ENCODE measurements around the gene MAPK7.

Gene MAPK7

GRCh38 chr17:19403021-19403420 lies 24.7 kb downstream of the MAPK7 start:
- H3K4me3 ChIP-seq (ENCODE audit: low read depth, low read length), result no peak overlapping the region
- TF ChIP-seq MYC (IDR thresholded peaks at IDR 0.05; ENCODE audit: low read depth, low read length) (no peak), POLR2A (IDR thresholded peaks at IDR 0.05; ENCODE audit: extremely low read depth, insufficient read length) (no peak), CTCF (IDR thresholded peaks at IDR 0.05; ENCODE audit: low read depth, low read length) (no peak)
- DNase-seq (ENCODE audit: low read depth), result no peak

GRCh38 chr17:19404264-19404663 lies 26.0 kb downstream of the MAPK7 start:
- H3K4me3 ChIP-seq (ENCODE audit: low read depth, low read length), result no peak overlapping the region
- no peak for TF ChIP-seq MAX (IDR thresholded peaks at IDR 0.05; ENCODE audit: low read depth, low read length)
- TF ChIP-seq POLR2A (IDR thresholded peaks at IDR 0.05; ENCODE audit: extremely low read depth, insufficient read length), result no peak
- no peak for TF ChIP-seq CTCF (IDR thresholded peaks at IDR 0.05; ENCODE audit: low read depth, low read length)
- no peak for TF ChIP-seq MYC (IDR thresholded peaks at IDR 0.05; ENCODE audit: low read depth, low read length)
- no peak for DNase-seq (ENCODE audit: low read depth)

GRCh38 chr17:19405114-19405513 lies 26.8 kb downstream of the MAPK7 start:
- DNase-seq (ENCODE audit: low read depth), result no peak
- no peak overlapping the region for H3K4me3 ChIP-seq (ENCODE audit: low read depth, low read length)
- no peak for TF ChIP-seq CTCF (IDR thresholded peaks at IDR 0.05; ENCODE audit: low read depth, low read length)
- no peak for TF ChIP-seq MAX (IDR thresholded peaks at IDR 0.05; ENCODE audit: low read depth, low read length)
- TF ChIP-seq POLR2A (IDR thresholded peaks at IDR 0.05; ENCODE audit: extremely low read depth, insufficient read length), result no peak
- no peak for TF ChIP-seq MYC (IDR thresholded peaks at IDR 0.05; ENCODE audit: low read depth, low read length)

DNA sequence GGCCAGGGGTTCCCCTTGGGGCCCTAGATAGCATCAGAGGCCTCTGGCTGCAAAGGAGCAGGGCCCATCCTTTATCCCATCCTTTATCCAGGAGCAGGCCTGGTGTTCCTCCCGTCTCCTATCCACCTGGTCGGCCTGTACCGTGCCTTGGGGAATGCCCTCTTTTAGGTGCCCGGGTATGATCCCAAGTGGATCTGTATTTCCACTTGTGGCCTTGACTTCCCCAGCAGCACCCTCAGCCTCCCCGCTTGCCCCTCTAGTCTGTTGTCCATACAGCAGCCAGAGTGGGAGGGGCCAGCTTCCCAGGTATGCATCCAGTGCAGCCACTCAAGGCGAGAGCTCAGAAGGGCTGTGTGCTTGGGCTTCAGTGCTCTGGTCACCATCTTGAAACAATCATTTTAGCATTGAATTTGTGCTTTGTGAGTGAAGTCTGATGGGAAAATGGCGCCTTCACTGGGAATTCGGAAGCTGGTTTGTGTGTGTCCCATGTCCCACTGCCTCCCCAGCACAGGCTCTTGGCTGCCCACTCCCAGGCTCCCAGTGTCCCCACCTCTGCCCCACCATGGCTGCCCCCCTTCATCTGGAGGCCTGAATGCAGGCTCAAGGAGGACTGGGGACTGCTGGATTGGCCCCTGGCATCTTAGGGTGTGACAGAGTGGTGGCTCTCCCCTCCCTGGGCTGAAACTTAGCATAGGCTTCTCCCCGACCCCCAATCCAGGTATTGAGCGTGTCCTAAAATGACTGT lies 29.5 kb downstream of the MAPK7 start:
- no peak overlapping the region for H3K4me3 ChIP-seq (ENCODE audit: low read depth, low read length)
- DNase-seq (ENCODE audit: low read depth), result no peak
- no peak for TF ChIP-seq CTCF (IDR thresholded peaks at IDR 0.05; ENCODE audit: low read depth, low read length)
- no peak for TF ChIP-seq POLR2A (IDR thresholded peaks at IDR 0.05; ENCODE audit: extremely low read depth, insufficient read length)
- no peak for TF ChIP-seq MAX (IDR thresholded peaks at IDR 0.05; ENCODE audit: low read depth, low read length)
- no peak for TF ChIP-seq MYC (IDR thresholded peaks at IDR 0.05; ENCODE audit: low read depth, low read length)

DNA sequence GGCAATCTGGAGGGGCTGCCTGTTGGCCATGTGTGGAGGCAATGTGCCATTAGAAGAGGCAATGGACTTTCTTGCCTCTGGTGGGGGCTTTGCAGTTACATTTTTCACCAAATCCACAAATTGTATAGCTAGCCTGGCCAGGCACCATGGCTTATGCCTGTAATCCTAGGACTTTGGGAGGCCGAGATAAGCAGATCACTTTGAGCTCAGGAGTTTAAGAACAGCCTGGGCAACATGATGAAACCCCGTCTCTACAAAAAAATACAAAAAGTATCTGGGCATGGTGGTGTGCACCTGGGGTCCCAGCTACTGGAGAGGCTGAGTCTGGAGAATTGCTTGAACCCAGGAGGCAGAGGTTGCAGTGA lies 30.0 kb downstream of the MAPK7 start:
- no peak for TF ChIP-seq CTCF (IDR thresholded peaks at IDR 0.05; ENCODE audit: low read depth, low read length)
- DNase-seq (ENCODE audit: low read depth), result no peak
- no peak overlapping the region for H3K4me3 ChIP-seq (ENCODE audit: low read depth, low read length)

GRCh38 chr17:19409066-19409465 lies 30.8 kb downstream of the MAPK7 start:
- TF ChIP-seq MYC (IDR thresholded peaks at IDR 0.05; ENCODE audit: low read depth, low read length) (no peak), MAX (IDR thresholded peaks at IDR 0.05; ENCODE audit: low read depth, low read length) (no peak), CTCF (IDR thresholded peaks at IDR 0.05; ENCODE audit: low read depth, low read length) (no peak), POLR2A (IDR thresholded peaks at IDR 0.05; ENCODE audit: extremely low read depth, insufficient read length) (no peak)
- DNase-seq (ENCODE audit: low read depth), result no peak
- no peak overlapping the region for H3K4me3 ChIP-seq (ENCODE audit: low read depth, low read length)

All from NB4 (cell line).